GM18867 (cell line): ENCODE results near the gene HOOK1.
A peak's percentile ranks its signal among the peaks of the same experiment; 100 is the strongest.
"Not testable (repeated sequence)": the region's sequence is repeated elsewhere in the genome, so short reads cannot be mapped to it uniquely, and the experiment has no call there.

Experiments
- ATAC-seq: cut with Tn5 transposase; IDR thresholded peaks from one replicate; pipeline ENCODE4 v1.9.1; 2021; ENCODE audit warnings: mild to moderate bottlenecking, moderate library complexity; ENCODE audit not compliant: unreplicated experiment

Gene HOOK1

DNA sequence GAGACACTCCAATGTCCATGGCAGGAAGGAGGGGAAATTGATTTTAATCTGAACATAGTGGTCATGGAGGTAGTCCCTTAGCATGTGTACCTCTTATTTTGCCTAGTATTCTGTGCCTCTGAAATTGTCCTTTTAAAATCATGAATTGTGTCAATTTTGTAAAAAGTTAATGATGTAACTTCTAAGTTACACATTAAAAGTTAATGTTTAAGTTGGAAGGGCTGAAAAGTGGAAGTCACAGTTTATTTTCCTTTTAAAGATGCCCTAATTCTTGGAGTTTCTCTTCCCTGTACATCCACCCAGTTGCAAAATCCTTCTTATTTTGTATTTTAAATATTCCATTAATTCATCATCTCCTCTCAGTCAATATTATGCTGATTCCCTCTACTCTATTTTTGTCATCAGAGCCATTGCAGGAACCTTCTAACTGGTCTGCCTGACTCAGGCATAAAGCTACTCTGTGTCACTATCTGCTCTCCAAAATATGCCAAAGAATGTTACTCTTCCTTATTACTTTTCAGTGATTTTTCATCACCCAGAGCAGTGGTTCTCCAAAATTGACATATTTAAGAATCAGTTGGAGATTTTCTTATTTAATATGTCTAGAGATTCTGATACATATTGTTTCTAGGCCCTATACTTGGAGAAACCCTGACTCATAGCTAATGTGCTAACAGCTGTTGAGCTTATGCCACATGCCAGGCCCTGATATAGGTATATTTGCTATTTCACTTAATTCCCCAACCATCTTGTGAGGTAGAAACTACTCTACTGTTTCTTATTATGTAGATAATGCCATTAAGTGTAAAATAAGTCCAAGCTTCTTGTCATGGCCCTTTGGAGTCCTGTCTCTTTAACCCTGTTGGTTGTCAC, 5.1 kb downstream of the HOOK1 start:
- ATAC-seq: no peak

GRCh38 chr1:59827055-59827643, 12.4 kb downstream of the HOOK1 start:
- no peak for ATAC-seq

- no peak for ATAC-seq
Observed at GRCh38 chr1:59828160-59828559, 13.4 kb downstream of the HOOK1 start.

GRCh38 chr1:59831529-59831928, 16.8 kb downstream of the HOOK1 start:
- ATAC-seq: no peak

GRCh38 chr1:59833022-59833421, 18.3 kb downstream of the HOOK1 start:
- no peak for ATAC-seq

DNA sequence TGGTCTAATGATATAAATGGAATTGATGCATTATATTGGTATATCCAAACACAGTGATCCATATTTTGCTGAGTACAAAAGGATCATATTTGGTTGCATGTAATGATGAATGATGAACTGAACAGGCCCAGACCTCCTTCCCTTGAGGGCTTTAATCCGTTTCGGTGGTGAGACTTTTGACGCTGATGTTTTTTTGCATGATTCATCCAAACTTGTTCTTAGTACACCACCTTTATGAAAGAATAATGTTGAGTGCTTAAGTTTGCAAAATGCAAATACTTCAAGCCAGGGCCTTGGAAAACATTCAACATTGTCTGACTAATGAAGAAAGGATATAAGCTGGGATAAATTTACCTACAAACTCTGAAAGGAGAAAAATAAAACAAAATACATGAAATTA, 19.2 kb downstream of the HOOK1 start:
- ATAC-seq: no peak

DNA sequence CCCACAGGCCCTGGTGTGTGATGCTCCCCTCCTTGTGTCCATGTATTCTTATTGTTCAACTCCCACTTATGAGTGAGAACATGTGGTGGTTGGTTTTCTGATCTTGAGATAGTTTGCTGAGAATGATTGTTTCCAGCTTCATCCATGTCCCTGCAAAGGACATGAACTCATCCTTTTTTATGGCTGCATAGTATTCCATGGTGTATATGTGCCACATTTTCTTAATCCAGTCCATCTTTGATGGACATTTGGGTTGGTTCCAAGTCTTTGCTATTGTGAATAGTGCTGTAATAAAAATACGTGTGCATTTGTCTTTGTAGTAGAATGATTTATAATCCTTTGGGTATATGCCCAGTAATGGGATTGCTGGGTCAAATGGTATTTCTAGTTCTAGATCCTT, 23.1 kb downstream of the HOOK1 start:
- ATAC-seq: not testable (repeated sequence)

GRCh38 chr1:59845091-59845490, 30.3 kb downstream of the HOOK1 start:
- no peak for ATAC-seq

DNA sequence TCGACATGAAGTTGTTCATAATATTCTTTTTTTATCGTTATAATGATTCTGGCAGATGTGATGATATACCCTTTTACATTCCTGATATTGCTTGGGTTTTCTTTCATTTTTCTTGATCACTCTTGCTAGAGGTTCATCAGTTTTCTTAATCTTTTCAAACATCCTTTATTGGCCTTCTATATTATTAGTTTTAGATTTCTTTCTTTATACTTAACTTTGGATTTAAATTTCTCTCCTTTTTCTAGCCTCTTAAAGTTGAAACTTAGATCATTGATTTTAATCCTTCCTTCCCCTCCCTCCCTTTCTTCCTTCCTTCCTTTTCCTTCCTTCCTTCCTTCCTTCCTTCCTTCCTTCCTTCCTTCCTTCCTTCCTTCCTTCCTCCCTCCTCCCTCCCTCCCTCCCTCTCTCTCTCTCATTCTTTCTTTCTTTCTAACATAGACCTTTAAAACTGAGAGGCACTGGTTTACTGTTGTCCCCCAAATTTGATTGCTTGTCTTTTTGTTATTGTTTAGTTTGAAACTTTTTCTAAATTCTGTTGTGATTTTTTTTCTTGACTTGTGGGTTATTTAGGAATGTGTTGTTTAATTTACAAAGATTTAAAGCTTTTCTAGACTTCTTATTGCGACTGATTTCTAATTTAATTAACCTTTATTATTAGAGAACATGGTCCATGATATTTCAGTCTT, 31.6 kb downstream of the HOOK1 start:
- ATAC-seq: no peak

DNA sequence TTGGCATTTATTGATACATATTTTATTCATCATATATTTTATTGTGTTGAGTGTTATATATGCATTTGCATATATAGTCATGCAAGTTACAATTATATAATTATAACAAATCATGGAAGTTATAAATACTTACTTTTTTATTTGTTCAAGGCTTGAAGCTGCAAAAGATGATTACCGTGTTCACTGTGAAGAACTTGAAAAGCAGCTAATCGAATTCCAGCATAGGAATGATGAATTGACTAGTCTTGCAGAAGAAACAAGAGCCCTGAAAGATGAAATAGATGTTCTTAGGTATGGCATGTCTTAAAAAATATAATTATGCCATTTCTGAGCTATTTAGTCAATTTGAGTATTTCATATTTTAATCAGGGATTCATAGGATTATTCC, 32.1 kb downstream of the HOOK1 start:
- ATAC-seq: no peak

DNA sequence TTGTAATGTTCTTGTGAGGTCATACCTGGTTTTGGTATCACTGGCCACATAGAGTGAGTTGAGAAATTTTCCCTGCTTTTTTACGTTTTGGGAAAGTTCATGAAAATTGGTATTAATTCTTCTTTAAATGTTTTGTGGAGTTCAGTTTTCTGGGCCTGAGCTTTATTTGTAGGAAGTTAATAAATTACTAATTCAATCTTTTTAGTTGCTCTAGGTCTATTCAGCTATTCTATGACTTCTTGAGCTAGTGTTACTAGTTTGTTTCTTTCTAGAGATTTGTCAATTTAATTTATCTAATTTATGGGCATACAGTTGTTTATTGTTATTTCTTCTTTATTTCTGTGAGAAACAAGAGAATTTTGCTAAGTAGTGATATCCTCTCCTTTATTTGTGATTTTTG, 37.4 kb downstream of the HOOK1 start:
- no peak for ATAC-seq

GRCh38 chr1:59855297-59855696, 40.5 kb downstream of the HOOK1 start:
- not testable (repeated sequence) for ATAC-seq

GRCh38 chr1:59856725-59857338, 42.1 kb downstream of the HOOK1 start:
- no peak for ATAC-seq

DNA sequence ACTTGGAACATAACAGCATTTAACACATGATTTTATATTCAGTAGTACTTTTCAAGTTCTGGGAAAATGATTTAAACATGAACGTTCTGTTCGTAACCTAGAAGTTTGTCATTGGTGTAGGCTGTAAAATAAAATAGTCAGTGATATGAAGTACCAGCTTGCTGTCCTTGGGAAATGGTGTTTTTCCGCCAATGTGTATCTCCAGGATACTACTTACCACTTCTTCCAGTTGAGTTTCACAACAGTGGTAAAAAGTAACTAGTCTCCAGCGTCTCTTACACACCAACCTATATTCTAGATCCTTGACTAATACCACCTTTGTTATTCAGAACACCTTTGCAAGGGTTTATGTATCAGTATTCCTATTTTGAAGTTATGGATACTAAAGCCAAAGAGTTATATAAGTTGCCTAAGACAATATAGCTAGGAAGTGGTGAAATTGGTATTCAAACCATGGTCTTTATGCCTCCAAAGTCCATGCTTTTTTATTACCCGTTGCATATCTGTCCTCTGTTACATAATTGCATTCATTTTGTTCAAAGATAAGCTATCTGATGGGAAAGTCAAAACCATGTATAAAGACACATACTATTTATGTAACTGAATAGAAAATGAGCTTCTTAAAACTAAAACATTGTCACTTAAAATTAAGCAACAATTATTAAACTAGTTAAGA, 43.1 kb downstream of the HOOK1 start:
- ATAC-seq: no peak

DNA sequence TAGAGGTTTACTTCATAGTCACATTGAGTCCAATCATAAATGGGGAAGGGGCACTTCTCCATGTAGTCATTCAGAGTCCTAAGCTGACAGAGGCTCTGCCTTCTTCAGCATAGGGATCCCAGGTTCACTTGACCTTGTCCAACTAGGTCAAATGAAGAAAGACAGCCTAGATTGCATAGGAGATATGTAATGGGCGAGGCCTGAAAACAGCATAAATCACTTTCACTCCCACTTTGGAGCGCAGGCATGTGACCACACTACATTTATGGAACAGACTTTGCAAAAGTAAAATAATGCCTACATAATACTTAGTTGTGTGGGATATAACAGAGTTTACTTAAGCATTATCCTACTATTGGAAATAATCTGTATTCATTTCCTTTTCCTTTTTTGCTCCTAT, 51.7 kb downstream of the HOOK1 start:
- no peak for ATAC-seq

GRCh38 chr1:59871746-59872145, 57.0 kb downstream of the HOOK1 start:
- ATAC-seq: no peak

GRCh38 chr1:59877108-59877682, 62.4 kb downstream of the HOOK1 start:
- no peak for ATAC-seq

DNA sequence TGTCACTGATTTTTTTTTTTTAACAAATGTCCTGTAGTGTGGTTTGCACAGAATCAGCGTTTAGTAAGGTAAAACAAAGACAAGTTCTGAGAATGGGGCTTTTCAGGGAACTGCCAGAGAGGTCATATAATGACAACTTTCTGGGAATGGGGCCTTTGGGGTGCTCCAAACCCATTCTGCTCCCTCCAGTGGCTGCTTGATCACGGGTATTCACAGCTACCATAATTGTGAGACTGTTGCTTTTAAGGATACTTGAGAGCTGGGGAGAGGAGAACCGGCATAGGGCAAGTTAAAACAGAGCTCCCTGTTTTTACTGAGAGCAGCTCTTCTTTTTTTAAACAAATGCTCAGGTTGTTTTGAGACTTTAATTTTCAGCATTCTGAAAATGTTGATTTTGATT, 63.6 kb downstream of the HOOK1 start:
- ATAC-seq: no peak

- ATAC-seq: peak; percentile 76
Observed at GRCh38 chr1:59879574-59879973, 64.8 kb downstream of the HOOK1 start.

DNA sequence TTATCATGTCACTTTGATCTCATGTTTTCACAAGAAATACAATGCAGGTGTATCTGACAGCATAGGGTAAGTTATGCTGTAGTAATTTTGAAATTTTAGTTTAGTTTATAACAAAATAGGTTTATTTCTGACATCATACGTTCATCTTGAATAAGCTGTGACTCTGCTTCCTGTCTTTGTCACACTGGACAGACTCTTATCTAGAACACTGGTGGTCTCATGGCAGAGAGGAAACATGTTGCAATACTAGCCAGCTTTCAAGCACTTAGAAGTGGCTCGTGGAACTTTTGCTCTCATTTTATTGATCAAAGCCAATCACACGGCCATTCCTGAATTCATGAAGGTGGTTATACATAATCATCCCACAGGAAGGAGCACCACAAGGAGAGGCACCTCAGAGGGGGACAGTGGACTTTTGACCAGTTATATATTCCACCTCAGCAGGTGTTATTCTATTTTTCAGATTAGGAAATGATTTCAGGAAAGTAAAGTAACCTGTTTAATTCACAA, 65.3 kb downstream of the HOOK1 start:
- ATAC-seq: no peak
